Breast epithelium (tissue), 4 donors: ENCODE results near the gene ZNF148. TPM values are rescaled to one million over a fixed set of nuclear protein-coding genes. Genes with fewer than 3 reads are reported as not detected.

ENCODE experiments used
- DNase-seq, 2 donors: peaks; one replicate each; pipeline ENCODE4 v3.0.0-alpha.2; 2019; ENCODE audit warnings: low spot score in 2 of 2
- H3K27ac ChIP-seq, 2 donors: fragments of 200-600 bp; sonication (generic) in 1 of 2; one replicate each; pipeline ENCODE4 v1.5.1; 2016 to 2019; ENCODE audit warnings: mild to moderate bottlenecking in 1 of 2
- H3K27me3 ChIP-seq, 2 donors: fragments of 200-600 bp; sonication (generic) in 1 of 2; one replicate each; pipeline versions ENCODE4 v1.5.1 to v1.6.0; 2017 to 2019; ENCODE audit warnings: control low read depth in 1 of 2, mild to moderate bottlenecking in 1 of 2
- H3K36me3 ChIP-seq: fragments of 200-600 bp; one replicate; pipeline ENCODE4 v1.5.1; 2019
- H3K4me1 ChIP-seq, 2 donors: fragments of 200-600 bp; sonication (generic); one replicate each; pipeline ENCODE4 v1.5.1; 2016 to 2019; ENCODE audit warnings: control low read depth in 1 of 2
- H3K4me3 ChIP-seq, 3 donors: fragments of 200-600 bp; sonication (generic); 1 replicate in 2 of 3; 2 replicates in 1 of 3; pipeline ENCODE4 v1.5.1; 2016 to 2019; ENCODE audit warnings: mild to moderate bottlenecking in 3 of 3, moderate library complexity in 2 of 3
- H3K9me3 ChIP-seq, 2 donors: fragments of 200-600 bp; sonication (generic) in 1 of 2; one replicate each; pipeline ENCODE4 v1.5.1; 2016 to 2019; ENCODE audit warnings: control low read depth in 1 of 2
- POLR2A ChIP-seq: fragments of 450-650 bp; IDR thresholded peaks from one replicate; pipeline ENCODE4 v1.6.1; 2016; ENCODE audit warnings: antibody characterized with exemption, mild to moderate bottlenecking, moderate library complexity
- POLR2AphosphoS5 ChIP-seq, 3 donors: sonication (generic); formaldehyde crosslinking; IDR thresholded peaks; one replicate each; pipeline ENCODE4 v1.6.1; 2017; ENCODE audit warnings: antibody characterized with exemption in 3 of 3
- intact Hi-C: fragments of 100-400 bp; cut with DNase I; formaldehyde crosslinking; loops from one replicate; pipeline ENCODE4 v1.15.1; 2023; ENCODE audit warnings: low total_unique reads
- total RNA-seq, 3 donors: library from RNA; depleted of rRNA; stranded (reverse); fragments of >200 nt; gene quantifications; one replicate each; pipeline ENCODE4 v1.1.0, GENCODE V29; 2016
- TF ChIP-seq, protein P1 (sequence below), 3 donors: fragments of 450-650 bp; IDR thresholded peaks; one replicate each; pipeline ENCODE4 v1.5.1; 2016 to 2017; ENCODE audit warnings: antibody characterized with exemption in 3 of 3, mild to moderate bottlenecking in 3 of 3, moderate library complexity in 3 of 3

The ZNF148 gene
- total RNA-seq, 3 donors from 2014 or later, result 29.8 to 47.7 (median 31.8) TPM

DNA sequence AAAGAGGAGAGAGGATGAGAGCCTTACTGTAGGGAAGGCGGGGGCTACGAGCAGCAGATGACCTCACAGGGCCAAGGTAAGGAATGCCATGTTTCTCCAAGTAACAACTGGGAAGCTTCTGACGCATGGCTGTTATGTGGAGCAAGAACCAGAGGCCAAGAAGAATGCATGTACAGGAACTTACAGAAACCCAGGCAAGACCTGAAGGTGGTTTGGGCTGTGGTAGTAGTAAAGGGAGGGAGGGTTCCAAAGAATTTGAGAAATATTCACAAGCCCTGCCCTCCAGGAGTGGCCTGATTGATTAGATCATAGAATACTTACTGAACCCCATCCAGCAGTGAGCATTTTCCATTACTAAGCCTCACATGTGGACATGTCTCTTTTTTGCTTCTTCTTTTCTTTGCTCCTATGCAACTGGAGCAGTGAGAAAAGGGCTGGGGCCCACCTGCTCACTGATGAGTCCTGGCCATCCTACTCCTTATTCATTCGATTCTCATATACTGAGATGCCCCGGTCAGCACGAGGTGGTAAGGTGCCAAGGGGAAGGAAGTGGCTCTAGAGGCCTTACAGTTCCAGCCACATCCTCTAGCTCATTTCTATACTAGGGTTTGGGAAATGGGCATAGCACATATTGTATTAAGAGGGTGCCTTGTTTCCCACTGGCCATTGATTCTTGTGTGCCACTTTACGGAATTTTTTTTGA is 154.2 kb downstream of the ZNF148 start:
- no peak for DNase-seq
- Histone ChIP-seq H3K27me3 (no peaks in the 10 kb centered on the region), H3K36me3 (no peaks in the 10 kb centered on the region), H3K4me1 (no peaks in the 10 kb centered on the region), H3K9me3 (no peaks in the 10 kb centered on the region), H3K4me3 (no peak overlapping the region), H3K27ac (no peak overlapping the region)
- TF ChIP-seq, protein P1, sequence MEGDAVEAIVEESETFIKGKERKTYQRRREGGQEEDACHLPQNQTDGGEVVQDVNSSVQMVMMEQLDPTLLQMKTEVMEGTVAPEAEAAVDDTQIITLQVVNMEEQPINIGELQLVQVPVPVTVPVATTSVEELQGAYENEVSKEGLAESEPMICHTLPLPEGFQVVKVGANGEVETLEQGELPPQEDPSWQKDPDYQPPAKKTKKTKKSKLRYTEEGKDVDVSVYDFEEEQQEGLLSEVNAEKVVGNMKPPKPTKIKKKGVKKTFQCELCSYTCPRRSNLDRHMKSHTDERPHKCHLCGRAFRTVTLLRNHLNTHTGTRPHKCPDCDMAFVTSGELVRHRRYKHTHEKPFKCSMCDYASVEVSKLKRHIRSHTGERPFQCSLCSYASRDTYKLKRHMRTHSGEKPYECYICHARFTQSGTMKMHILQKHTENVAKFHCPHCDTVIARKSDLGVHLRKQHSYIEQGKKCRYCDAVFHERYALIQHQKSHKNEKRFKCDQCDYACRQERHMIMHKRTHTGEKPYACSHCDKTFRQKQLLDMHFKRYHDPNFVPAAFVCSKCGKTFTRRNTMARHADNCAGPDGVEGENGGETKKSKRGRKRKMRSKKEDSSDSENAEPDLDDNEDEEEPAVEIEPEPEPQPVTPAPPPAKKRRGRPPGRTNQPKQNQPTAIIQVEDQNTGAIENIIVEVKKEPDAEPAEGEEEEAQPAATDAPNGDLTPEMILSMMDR (IDR thresholded peaks at IDR 0.05), result no peak
- no peak for TF ChIP-seq POLR2AphosphoS5 (IDR thresholded peaks at IDR 0.05)
- intact Hi-C loops, result no loop called here

DNA sequence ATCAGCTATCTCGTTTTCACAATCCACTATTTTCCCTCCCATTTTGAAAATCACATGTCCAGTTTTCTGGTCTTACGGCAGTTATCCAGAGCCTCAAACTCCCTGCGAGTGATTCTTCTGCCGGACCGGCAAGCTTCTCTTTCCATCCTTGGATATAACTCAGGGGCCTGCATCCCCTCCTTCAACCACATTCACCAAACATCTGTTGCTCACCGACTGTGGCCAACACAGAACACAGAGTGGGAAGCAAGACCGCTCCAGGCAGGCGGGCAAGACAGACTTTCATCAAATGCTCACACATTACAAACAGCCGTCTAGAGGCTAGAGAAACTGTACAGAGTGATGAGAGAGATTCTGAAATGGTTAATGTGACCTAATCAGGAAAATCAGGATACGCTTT is 154.9 kb downstream of the ZNF148 start:
- Histone ChIP-seq H3K36me3 (no peaks in the 10 kb centered on the region), H3K9me3 (no peaks in the 10 kb centered on the region), H3K27ac (no peak overlapping the region), H3K4me1 (no peaks in the 10 kb centered on the region), H3K4me3 (no peak overlapping the region), H3K27me3 (no peaks in the 10 kb centered on the region)
- intact Hi-C loops, result no loop called here
- TF ChIP-seq POLR2AphosphoS5 (IDR thresholded peaks at IDR 0.05) (no peak), POLR2A (no peak)
- TF ChIP-seq, protein P1 (IDR thresholded peaks at IDR 0.05), result no peak
- DNase-seq, result no peak

GRCh38 chr3:125219261-125219701 is 155.8 kb downstream of the ZNF148 start:
- Histone ChIP-seq H3K9me3 (no peaks in the 10 kb centered on the region), H3K4me3 (no peak overlapping the region), H3K27ac (no peak overlapping the region), H3K36me3 (no peaks in the 10 kb centered on the region), H3K27me3 (no peaks in the 10 kb centered on the region), H3K4me1 (no peaks in the 10 kb centered on the region)
- no peak for DNase-seq
- no peak for TF ChIP-seq POLR2AphosphoS5 (IDR thresholded peaks at IDR 0.05)
- TF ChIP-seq, protein P1 (IDR thresholded peaks at IDR 0.05), result no peak
- no peak for TF ChIP-seq POLR2A
- intact Hi-C loops, result no loop called here

- Histone ChIP-seq H3K4me1 (no peaks in the 10 kb centered on the region), H3K27me3 (no peaks in the 10 kb centered on the region), H3K36me3 (no peaks in the 10 kb centered on the region), H3K9me3 (no peaks in the 10 kb centered on the region), H3K4me3 (no peak overlapping the region), H3K27ac (no peak overlapping the region)
- TF ChIP-seq POLR2A (no peak), POLR2AphosphoS5 (IDR thresholded peaks at IDR 0.05) (no peak)
- TF ChIP-seq, protein P1 (IDR thresholded peaks at IDR 0.05), result no peak
- intact Hi-C loops, result loop anchor here (5.0 kb wide), 1 partner anchor 132 kb away; no protein-coding TSS in a partner anchor
- DNase-seq, result no peak
Measured at GRCh38 chr3:125214738-125215137, 160.4 kb downstream of the ZNF148 start.

DNA sequence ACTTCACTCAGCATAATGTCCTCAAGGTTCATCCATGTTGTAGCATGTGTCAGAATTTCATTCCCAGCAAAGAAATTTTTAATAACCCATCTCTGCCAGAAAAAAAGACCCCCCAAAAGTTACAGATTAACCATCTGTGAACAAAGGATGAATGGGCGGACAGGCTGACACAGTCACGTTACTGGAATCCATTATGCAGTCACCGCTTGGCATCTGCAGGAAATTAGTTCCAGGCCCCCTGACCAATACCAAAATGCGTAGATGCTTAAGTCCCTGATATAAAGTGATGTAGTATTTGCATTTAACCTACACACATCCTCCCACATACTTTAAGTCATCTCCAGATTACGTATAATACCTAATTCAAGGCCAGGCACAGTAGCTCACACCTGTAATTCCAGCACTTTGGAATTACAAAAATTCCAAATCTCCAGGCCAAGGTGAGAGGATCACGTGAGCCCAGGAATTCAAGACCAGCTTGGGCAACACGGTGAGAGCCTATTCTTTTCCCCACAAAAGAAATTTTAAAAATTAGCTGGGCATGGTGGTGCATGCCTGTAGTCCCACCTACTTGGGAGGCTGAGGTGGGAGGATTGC is 161.1 kb downstream of the ZNF148 start:
- intact Hi-C loops, result loop anchor here (5.0 kb wide), 1 partner anchor 132 kb away; no protein-coding TSS in a partner anchor
- TF ChIP-seq, protein P1 (IDR thresholded peaks at IDR 0.05), result no peak
- TF ChIP-seq POLR2A, result no peak
- no peak for TF ChIP-seq POLR2AphosphoS5 (IDR thresholded peaks at IDR 0.05)
- Histone ChIP-seq H3K36me3 (no peaks in the 10 kb centered on the region), H3K4me1 (no peaks in the 10 kb centered on the region), H3K4me3 (no peak overlapping the region), H3K27me3 (no peaks in the 10 kb centered on the region), H3K27ac (no peak overlapping the region), H3K9me3 (no peaks in the 10 kb centered on the region)
- DNase-seq, result no peak
